BJ (cell line): Measurements from ENCODE around the gene PGBD1. TPM values are rescaled to one million over a fixed set of nuclear protein-coding genes. Genes with fewer than 3 reads are reported as not detected.

ENCODE experiments used
- CTCF ChIA-PET: fragments of 350-600 bp; formaldehyde crosslinking; extraction: SDS; loops from one replicate; lab custom pipeline; 2021; ENCODE audit warnings: antibody characterized with exemption, inconsistent platforms; lab: Yijun Ruan, JAX
- POLR2A ChIA-PET: fragments of 300-600 bp; sonication (Branson Sonifier 250); formaldehyde crosslinking; extraction: SDS; loops from one replicate; lab custom pipeline; 2021; ENCODE audit warnings: antibody characterized with exemption; lab: Charles Lee
- DNase-seq: peaks from one replicate; pipeline ENCODE4 v3.0.0-alpha.2; 2011; ENCODE audit warnings: low read depth
- H3K27me3 ChIP-seq: 2 replicates; pipeline ENCODE4 v1.6.0; 2011; ENCODE audit warnings: low read length; ENCODE audit not compliant: control insufficient read depth, insufficient read depth
- H3K36me3 ChIP-seq: 2 replicates; pipeline ENCODE4 v1.5.1; 2011; ENCODE audit warnings: low read length; ENCODE audit not compliant: control insufficient read depth, insufficient read depth
- H3K4me3 ChIP-seq: 2 replicates; pipeline ENCODE4 v1.5.1; 2011; ENCODE audit warnings: low read depth, mild to moderate bottlenecking, control low read depth, low read length
- CTCF ChIP-seq: IDR thresholded peaks from 2 replicates; pipeline ENCODE4 v1.5.1; 2011; ENCODE audit warnings: low read depth, mild to moderate bottlenecking, control low read depth, inconsistent platforms, low read length, moderate library complexity; ENCODE audit not compliant: insufficient read depth
- polyA plus RNA-seq: library from polyadenylated mRNA; depleted of rRNA; stranded (reverse); fragments of >200 nt; gene quantifications from 2 replicates; pipeline ENCODE4 v1.2.3, GENCODE V29; 2011

PGBD1 gene
- polyA plus RNA-seq, 1 experiment: 3.1 TPM

DNA sequence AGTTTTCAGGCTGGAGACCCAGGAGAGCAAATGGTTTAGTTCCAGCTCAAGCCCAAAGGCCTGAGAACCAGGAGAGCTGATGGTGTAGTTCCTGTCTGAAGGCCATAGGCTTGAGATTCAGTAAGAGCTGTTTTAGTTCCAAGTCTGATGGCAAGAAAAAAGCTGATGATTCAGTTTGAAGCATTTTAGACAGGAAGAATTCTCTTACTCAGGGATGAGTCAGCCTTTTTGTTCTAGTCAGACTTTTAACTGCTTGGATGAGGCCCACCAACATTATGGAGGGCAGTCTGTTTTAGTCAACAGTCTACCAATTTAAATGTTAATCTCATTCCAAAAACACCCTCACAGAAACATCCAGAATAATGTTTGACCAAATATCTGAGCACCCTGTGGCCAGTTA, 11.9 kb upstream of the PGBD1 start:
- CTCF ChIA-PET: no interaction called here

DNA sequence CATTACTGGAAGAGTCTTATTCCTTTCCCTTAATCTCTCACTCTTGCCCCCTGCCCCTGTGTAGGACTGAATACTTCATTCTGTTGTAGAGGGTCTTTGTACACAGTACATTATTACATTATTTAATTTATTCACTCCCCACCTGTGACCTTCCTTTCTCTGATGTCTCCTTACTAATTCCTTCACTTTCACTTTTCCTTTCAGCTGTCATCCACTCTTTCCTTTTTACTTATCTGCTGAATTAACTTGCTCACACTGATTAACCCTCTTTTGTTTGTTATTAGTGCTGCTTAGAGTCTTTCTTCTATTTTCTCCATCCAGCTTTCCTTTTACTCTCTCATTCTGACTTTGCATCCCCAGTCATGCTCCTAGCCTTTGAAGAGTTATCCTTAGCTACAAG, 6.5 kb upstream of the PGBD1 start:
- CTCF ChIA-PET: interaction anchor here (1.4 kb wide), 1 partner anchor 111 kb away, joined by 3 read pairs; no protein-coding TSS in a partner anchor
- Histone ChIP-seq H3K36me3 (peaks cover 17% of the 10 kb centered on the region), H3K27me3 (no peaks in the 10 kb centered on the region), H3K4me3 (no peak overlapping the region)
- POLR2A ChIA-PET: no interaction called here
- DNase-seq: no peak
- TF ChIP-seq CTCF: no peak

More for the DNA sequence above, 11.9 kb upstream of the PGBD1 start:
- Histone ChIP-seq H3K27me3 (no peaks in the 10 kb centered on the region), H3K4me3 (no peak overlapping the region), H3K36me3 (peaks cover 11% of the 10 kb centered on the region)
- TF ChIP-seq CTCF: no peak
- POLR2A ChIA-PET: no interaction called here
- peak; percentile 55 for DNase-seq

DNA sequence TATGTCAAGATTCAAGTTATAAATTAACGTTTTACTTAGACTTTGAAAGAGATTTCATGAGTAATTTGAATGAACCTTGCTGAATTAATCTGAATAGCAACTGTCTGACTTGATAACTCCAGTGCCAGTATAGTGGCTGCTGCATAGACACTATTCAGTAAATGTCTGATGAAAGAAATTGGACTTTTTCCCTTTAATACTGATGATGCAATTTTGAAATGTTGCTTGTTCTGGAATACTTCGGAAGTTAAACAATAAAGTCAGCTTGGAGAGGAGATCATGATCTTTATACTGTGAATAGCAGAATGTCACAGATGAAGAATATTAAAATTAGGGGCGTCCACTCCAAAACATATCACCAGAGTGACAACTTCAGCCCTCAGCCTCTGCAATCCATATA, 3.6 kb upstream of the PGBD1 start:
- no peak for DNase-seq
- CTCF ChIA-PET: no interaction called here
- H3K27me3 ChIP-seq: no peaks in the 10 kb centered on the region
- TF ChIP-seq CTCF: no peak
- peaks cover 14% of the 10 kb centered on the region for H3K36me3 ChIP-seq
- POLR2A ChIA-PET: no interaction called here
- H3K4me3 ChIP-seq: no peak overlapping the region

DNA sequence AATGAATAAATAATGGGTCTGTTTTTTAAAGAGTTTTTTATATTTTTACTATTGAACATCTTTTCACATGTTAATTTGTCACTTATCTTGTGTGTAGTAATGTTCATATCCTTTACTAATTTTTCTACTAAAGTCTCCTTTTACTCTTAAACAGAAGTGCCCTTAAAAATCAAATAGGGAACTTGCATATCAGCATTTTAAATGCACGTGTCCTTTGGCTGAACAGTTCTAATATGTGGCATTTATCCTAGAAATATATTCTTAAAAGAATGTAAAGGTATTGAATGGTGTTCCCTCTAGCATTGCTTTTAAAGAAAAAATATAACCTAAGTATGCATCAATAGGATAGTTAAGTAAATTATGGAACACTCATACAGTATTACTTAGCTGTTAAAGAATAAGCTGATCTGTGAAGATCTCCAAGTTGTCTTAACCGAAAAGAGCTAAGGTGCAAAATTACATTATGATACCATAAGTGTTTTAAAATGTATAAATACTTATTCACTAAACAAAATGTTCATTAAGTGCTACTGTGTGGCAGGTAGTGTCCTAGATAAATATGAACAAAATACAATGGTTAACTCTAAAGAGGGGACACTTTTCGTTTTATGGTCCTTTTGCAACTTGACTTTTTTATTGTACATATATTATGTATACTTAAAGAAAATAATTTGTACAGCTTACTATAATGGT, 631 bp upstream of the PGBD1 start:
- Histone ChIP-seq H3K4me3 (peak overlapping the region; percentile 53), H3K27me3 (no peaks in the 10 kb centered on the region), H3K36me3 (peaks cover 8% of the 10 kb centered on the region)
- TF ChIP-seq CTCF: no peak
- POLR2A ChIA-PET: interaction anchor here (1.4 kb wide), 1 partner anchor 13 kb away, joined by 15 read pairs; the partner anchor contains the start of gene ZSCAN26
- CTCF ChIA-PET: no interaction called here
- DNase-seq: no peak

DNA sequence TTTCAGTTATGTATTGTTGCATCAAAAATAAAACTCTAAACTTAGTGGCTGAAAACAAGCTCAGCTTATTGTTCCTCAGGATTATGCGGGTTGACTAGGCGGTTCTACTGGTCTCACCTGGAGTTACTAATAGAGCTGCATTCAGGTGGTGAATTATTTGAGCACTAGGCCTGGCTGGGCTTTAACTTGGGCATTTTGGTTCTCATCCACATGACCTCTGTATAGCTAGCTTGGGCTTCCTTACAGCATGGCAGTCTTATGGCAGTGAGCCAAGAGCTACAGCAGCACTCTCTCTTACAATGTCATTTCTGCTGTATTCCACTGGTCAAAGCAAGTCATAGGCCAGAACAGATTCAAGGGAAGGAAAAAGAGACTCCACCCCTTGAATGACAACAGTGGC, 1.6 kb downstream of the PGBD1 start:
- no peak overlapping the region for H3K4me3 ChIP-seq
- H3K27me3 ChIP-seq: no peaks in the 10 kb centered on the region
- ChIA-PET POLR2A (no interaction called here), CTCF (no interaction called here)
- TF ChIP-seq CTCF: no peak
- peaks cover 6% of the 10 kb centered on the region for H3K36me3 ChIP-seq
- DNase-seq: no peak
